OCI-LY1 (cell line): ENCODE data around the gene C1orf116.

ENCODE experiments used
- EZH2 ChIP-seq: fragments of 200-600 bp; sonication (generic), shearing (Covaris generic); IDR thresholded peaks from 2 replicates; pipeline ENCODE4 v1.8.0; 2017; ENCODE audit warnings: borderline replicate concordance, mixed run types, mild to moderate bottlenecking, antibody characterized with exemption, low read length, moderate library complexity, mixed read lengths
- TF ChIP-seq, protein P1 (sequence below): fragments of 200-600 bp; sonication (generic), shearing (Covaris generic); IDR thresholded peaks from 2 replicates; pipeline ENCODE4 v1.5.1; 2017; ENCODE audit warnings: mild to moderate bottlenecking, antibody characterized with exemption, low read length, moderate library complexity, mixed read lengths

DNA sequence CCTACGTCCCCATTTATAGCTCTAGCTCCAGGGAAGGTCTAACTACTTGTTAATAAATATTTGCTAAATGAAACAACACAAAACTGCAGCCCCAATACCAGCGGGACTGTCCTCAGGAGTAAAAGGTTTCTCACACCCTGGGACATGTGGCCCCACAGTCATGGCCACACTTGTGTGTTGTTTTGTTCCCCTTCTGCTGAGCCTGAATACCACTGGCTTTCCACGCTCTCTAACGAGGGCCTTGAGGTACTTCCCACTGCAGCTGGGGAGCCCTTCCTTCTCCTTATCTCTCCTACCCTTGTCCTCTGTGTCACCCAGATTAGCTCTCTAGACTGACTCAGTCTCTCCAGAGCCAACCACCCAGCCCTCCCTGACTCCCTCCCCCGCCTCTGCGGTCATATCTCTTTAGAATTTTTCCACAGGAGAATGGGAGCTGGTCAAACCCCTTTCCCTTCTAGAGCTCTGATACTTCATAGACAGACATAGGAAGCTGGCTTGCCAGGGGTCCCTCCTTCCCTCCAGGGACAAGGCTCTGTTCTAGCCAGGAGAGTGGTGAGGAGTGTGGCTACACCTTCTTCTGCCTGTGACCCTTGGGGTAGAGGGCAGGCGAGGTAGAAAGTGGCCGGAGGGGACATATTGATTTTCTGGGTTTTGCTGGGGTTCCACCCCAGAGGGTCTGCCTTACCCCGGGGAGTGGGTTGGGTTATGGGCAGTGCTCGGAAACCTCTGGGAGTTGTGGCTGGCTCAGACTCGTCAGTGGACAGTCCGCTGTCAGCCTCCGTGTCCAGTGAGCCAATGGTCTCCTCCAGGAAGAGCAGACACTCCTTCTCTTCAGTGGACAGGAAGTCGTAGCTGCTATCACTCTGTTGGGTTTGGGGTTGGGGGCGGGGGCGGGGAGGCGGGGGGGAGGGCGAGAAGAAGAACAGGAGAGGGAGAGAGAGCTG lies 8.1 kb downstream of the C1orf116 start:
- TF ChIP-seq, protein P1, sequence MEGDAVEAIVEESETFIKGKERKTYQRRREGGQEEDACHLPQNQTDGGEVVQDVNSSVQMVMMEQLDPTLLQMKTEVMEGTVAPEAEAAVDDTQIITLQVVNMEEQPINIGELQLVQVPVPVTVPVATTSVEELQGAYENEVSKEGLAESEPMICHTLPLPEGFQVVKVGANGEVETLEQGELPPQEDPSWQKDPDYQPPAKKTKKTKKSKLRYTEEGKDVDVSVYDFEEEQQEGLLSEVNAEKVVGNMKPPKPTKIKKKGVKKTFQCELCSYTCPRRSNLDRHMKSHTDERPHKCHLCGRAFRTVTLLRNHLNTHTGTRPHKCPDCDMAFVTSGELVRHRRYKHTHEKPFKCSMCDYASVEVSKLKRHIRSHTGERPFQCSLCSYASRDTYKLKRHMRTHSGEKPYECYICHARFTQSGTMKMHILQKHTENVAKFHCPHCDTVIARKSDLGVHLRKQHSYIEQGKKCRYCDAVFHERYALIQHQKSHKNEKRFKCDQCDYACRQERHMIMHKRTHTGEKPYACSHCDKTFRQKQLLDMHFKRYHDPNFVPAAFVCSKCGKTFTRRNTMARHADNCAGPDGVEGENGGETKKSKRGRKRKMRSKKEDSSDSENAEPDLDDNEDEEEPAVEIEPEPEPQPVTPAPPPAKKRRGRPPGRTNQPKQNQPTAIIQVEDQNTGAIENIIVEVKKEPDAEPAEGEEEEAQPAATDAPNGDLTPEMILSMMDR: no peak
- no peak for TF ChIP-seq EZH2
